DOHH2 (cell line): ENCODE data around the gene CPED1.

Experiments
- EZH2phosphoT487 ChIP-seq: fragments of 200-600 bp; sonication (generic); IDR thresholded peaks from 2 replicates; pipeline ENCODE4 v1.6.1; 2017; ENCODE audit warnings: borderline replicate concordance, mild to moderate bottlenecking, antibody characterized with exemption, low read length, moderate library complexity, mixed read lengths
- TF ChIP-seq, protein P1 (sequence below): fragments of 200-600 bp; sonication (generic); IDR thresholded peaks from one replicate; pipeline ENCODE4 v1.5.1; 2014; ENCODE audit warnings: antibody characterized with exemption, mild to moderate bottlenecking, low read depth, low read length; ENCODE audit not compliant: poor library complexity, severe bottlenecking

DNA sequence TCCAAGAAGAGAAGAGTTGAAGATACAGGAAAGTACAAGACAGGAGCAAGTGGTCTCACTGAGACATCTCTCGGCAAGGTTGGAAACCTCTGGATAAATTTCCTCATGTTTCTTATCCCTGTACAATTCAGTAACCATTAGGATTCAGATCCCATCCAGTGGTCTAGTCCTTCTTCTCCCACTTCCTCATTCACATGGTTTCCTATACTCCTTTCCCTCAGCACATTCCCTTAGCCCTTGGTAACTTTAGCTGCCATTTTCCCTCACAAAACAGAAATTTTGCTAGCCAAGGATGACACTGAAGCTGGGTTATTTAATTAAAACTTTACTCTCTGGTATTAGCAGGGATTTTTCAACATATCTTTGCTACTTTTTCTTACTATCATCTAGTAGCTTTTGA lies 82.6 kb downstream of the CPED1 start:
- TF ChIP-seq, protein P1, sequence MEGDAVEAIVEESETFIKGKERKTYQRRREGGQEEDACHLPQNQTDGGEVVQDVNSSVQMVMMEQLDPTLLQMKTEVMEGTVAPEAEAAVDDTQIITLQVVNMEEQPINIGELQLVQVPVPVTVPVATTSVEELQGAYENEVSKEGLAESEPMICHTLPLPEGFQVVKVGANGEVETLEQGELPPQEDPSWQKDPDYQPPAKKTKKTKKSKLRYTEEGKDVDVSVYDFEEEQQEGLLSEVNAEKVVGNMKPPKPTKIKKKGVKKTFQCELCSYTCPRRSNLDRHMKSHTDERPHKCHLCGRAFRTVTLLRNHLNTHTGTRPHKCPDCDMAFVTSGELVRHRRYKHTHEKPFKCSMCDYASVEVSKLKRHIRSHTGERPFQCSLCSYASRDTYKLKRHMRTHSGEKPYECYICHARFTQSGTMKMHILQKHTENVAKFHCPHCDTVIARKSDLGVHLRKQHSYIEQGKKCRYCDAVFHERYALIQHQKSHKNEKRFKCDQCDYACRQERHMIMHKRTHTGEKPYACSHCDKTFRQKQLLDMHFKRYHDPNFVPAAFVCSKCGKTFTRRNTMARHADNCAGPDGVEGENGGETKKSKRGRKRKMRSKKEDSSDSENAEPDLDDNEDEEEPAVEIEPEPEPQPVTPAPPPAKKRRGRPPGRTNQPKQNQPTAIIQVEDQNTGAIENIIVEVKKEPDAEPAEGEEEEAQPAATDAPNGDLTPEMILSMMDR: no peak
- TF ChIP-seq EZH2phosphoT487: no peak
